Loucy (cell line): Measurements from ENCODE around the gene PAGR1.

ENCODE experiments used
- EZH2phosphoT487 ChIP-seq: fragments of 200-600 bp; IDR thresholded peaks from 2 replicates; pipeline ENCODE4 v1.6.1; 2018; ENCODE audit warnings: antibody characterized with exemption, mild to moderate bottlenecking, moderate library complexity, borderline replicate concordance
- TF ChIP-seq, protein P1 (sequence below): fragments of 200-600 bp; sonication (generic); conservative IDR thresholded peaks from 2 replicates; pipeline ENCODE4 v1.5.1; 2014; ENCODE audit warnings: mild to moderate bottlenecking, antibody characterized with exemption, low read length

- TF ChIP-seq, protein P1, sequence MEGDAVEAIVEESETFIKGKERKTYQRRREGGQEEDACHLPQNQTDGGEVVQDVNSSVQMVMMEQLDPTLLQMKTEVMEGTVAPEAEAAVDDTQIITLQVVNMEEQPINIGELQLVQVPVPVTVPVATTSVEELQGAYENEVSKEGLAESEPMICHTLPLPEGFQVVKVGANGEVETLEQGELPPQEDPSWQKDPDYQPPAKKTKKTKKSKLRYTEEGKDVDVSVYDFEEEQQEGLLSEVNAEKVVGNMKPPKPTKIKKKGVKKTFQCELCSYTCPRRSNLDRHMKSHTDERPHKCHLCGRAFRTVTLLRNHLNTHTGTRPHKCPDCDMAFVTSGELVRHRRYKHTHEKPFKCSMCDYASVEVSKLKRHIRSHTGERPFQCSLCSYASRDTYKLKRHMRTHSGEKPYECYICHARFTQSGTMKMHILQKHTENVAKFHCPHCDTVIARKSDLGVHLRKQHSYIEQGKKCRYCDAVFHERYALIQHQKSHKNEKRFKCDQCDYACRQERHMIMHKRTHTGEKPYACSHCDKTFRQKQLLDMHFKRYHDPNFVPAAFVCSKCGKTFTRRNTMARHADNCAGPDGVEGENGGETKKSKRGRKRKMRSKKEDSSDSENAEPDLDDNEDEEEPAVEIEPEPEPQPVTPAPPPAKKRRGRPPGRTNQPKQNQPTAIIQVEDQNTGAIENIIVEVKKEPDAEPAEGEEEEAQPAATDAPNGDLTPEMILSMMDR: no peak
- TF ChIP-seq EZH2phosphoT487: no peak
Observed at GRCh38 chr16:29806099-29806579, 9.8 kb upstream of the PAGR1 start, which contains the start of gene MAZ.
